ENCODE measurements around the gene IDI1.

DNA sequence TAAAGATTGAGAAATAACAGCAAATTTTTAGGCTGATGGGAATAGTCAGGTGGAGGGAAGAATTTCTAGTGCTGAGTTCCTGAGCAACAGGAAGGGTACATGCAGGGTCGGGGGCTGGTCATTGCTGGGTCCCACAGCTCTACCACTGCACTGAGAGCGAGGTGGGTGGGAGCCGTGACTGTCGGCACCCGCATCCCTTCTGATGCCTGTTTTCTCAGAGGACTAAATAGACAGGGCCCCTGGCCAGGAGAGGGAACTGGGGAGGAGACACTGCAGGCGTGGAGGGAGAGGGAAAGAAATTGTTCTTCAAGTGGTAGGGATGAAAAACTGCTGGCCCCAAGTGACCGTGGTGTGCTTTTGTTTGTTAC lies 53.4 kb downstream of the IDI1 start:
- TF ChIP-seq, protein P1, sequence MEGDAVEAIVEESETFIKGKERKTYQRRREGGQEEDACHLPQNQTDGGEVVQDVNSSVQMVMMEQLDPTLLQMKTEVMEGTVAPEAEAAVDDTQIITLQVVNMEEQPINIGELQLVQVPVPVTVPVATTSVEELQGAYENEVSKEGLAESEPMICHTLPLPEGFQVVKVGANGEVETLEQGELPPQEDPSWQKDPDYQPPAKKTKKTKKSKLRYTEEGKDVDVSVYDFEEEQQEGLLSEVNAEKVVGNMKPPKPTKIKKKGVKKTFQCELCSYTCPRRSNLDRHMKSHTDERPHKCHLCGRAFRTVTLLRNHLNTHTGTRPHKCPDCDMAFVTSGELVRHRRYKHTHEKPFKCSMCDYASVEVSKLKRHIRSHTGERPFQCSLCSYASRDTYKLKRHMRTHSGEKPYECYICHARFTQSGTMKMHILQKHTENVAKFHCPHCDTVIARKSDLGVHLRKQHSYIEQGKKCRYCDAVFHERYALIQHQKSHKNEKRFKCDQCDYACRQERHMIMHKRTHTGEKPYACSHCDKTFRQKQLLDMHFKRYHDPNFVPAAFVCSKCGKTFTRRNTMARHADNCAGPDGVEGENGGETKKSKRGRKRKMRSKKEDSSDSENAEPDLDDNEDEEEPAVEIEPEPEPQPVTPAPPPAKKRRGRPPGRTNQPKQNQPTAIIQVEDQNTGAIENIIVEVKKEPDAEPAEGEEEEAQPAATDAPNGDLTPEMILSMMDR (conservative IDR thresholded peaks at IDR 0.05; ENCODE audit: low read depth, low read length), result no peak
- TF ChIP-seq EZH2 (IDR thresholded peaks at IDR 0.05; ENCODE audit: low read length, unreplicated experiment), result no peak

Measured in PC-3 (cell line).